ENCODE measurements around the gene RNF224.

DNA sequence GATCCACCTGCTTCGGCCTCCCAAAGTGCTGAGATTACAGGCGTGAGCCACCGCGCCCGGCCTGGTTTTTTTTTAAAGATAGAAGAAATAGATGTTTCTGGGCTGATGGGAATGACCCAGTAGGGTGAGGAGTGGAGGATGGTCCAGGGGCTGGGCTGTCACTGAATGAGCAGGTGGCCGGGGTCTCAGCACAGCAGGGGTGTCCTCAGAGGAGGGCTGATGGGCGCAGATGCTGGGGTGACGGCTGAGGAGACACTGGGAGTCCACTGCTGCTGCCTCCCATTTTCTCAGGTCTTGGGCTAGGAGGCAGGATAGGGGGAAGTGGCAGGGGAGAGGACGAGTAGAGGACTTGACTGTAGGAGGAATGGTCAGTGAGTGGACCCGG is 47.9 kb downstream of the RNF224 start:
- TF ChIP-seq ELK1 (IDR thresholded peaks at IDR 0.05; ENCODE audit: low read depth, low read length) (no peak), RFX5 (IDR thresholded peaks at IDR 0.05) (no peak), BHLHE40 (IDR thresholded peaks at IDR 0.05; ENCODE audit: low read depth, low read length) (no peak), SMC3 (IDR thresholded peaks at IDR 0.05) (no peak), SREBF2 (IDR thresholded peaks at IDR 0.05) (no peak), CBX8 (IDR thresholded peaks at IDR 0.05) (no peak), HOXB5 (CRISPR knock-in tag; IDR thresholded peaks at IDR 0.05) (no peak), ZFP36 (IDR thresholded peaks at IDR 0.05; ENCODE audit: borderline replicate concordance, partially characterized antibody) (no peak), MYC (IDR thresholded peaks at IDR 0.05; ENCODE audit: borderline replicate concordance, low read length) (no peak), ZC3H11A (IDR thresholded peaks at IDR 0.05) (no peak), PBX3 (IDR thresholded peaks at IDR 0.05) (no peak)
- TF ChIP-seq, protein P1, sequence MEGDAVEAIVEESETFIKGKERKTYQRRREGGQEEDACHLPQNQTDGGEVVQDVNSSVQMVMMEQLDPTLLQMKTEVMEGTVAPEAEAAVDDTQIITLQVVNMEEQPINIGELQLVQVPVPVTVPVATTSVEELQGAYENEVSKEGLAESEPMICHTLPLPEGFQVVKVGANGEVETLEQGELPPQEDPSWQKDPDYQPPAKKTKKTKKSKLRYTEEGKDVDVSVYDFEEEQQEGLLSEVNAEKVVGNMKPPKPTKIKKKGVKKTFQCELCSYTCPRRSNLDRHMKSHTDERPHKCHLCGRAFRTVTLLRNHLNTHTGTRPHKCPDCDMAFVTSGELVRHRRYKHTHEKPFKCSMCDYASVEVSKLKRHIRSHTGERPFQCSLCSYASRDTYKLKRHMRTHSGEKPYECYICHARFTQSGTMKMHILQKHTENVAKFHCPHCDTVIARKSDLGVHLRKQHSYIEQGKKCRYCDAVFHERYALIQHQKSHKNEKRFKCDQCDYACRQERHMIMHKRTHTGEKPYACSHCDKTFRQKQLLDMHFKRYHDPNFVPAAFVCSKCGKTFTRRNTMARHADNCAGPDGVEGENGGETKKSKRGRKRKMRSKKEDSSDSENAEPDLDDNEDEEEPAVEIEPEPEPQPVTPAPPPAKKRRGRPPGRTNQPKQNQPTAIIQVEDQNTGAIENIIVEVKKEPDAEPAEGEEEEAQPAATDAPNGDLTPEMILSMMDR (IDR thresholded peaks at IDR 0.05), result no peak
- TF ChIP-seq, protein P2, sequence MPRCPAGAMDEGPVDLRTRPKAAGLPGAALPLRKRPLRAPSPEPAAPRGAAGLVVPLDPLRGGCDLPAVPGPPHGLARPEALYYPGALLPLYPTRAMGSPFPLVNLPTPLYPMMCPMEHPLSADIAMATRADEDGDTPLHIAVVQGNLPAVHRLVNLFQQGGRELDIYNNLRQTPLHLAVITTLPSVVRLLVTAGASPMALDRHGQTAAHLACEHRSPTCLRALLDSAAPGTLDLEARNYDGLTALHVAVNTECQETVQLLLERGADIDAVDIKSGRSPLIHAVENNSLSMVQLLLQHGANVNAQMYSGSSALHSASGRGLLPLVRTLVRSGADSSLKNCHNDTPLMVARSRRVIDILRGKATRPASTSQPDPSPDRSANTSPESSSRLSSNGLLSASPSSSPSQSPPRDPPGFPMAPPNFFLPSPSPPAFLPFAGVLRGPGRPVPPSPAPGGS (IDR thresholded peaks at IDR 0.05), result no peak
- TF ChIP-seq, protein P3, sequence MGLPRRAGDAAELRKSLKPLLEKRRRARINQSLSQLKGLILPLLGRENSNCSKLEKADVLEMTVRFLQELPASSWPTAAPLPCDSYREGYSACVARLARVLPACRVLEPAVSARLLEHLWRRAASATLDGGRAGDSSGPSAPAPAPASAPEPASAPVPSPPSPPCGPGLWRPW (IDR thresholded peaks at IDR 0.05), result no peak
